ENCODE data around the gene UTS2R.

The UTS2R gene

GRCh38 chr17:82419540-82419939 lies 48.0 kb downstream of the UTS2R start:
- Histone ChIP-seq H3K9me3 (ENCODE audit: control insufficient read depth, low read length) (no peaks in the 10 kb centered on the region), H3K4me1 (ENCODE audit: control insufficient read depth, insufficient read depth, low read length) (no peaks in the 10 kb centered on the region), H3K4me3 (ENCODE audit: insufficient read depth, low read depth, low read length) (no peak overlapping the region), H3K27me3 (ENCODE audit: control insufficient read depth, insufficient read depth, low read length, poor library complexity, severe bottlenecking) (no peaks in the 10 kb centered on the region), H3K27ac (ENCODE audit: insufficient read depth, low read depth, low read length, poor library complexity, severe bottlenecking) (no peak overlapping the region), H3K36me3 (ENCODE audit: control insufficient read depth, insufficient read depth, low read length) (peaks cover 15% of the 10 kb centered on the region)
- 90 to 92% methylated on average over 2 of the region's 2 CpGs for WGBS, 2 experiments

GRCh38 chr17:82424001-82424862 lies 52.7 kb downstream of the UTS2R start:
- Histone ChIP-seq H3K36me3 (ENCODE audit: control insufficient read depth, insufficient read depth, low read length) (peaks cover 15% of the 10 kb centered on the region), H3K4me3 (ENCODE audit: insufficient read depth, low read depth, low read length) (no peak overlapping the region), H3K27ac (ENCODE audit: insufficient read depth, low read depth, low read length, poor library complexity, severe bottlenecking) (no peak overlapping the region), H3K9me3 (ENCODE audit: control insufficient read depth, low read length) (no peaks in the 10 kb centered on the region), H3K27me3 (ENCODE audit: control insufficient read depth, insufficient read depth, low read length, poor library complexity, severe bottlenecking) (no peaks in the 10 kb centered on the region), H3K4me1 (ENCODE audit: control insufficient read depth, insufficient read depth, low read length) (no peaks in the 10 kb centered on the region)
- 84 to 85% methylated on average over 24 to 25 of the region's 25 CpGs for WGBS, 2 experiments

GRCh38 chr17:82424863-82425159 lies 53.2 kb downstream of the UTS2R start:
- Histone ChIP-seq H3K9me3 (ENCODE audit: control insufficient read depth, low read length) (no peaks in the 10 kb centered on the region), H3K4me1 (ENCODE audit: control insufficient read depth, insufficient read depth, low read length) (no peaks in the 10 kb centered on the region), H3K27ac (ENCODE audit: insufficient read depth, low read depth, low read length, poor library complexity, severe bottlenecking) (no peak overlapping the region), H3K36me3 (ENCODE audit: control insufficient read depth, insufficient read depth, low read length) (peaks cover 15% of the 10 kb centered on the region), H3K4me3 (ENCODE audit: insufficient read depth, low read depth, low read length) (no peak overlapping the region), H3K27me3 (ENCODE audit: control insufficient read depth, insufficient read depth, low read length, poor library complexity, severe bottlenecking) (no peaks in the 10 kb centered on the region)
- 87 to 95% methylated on average over 2 of the region's 2 CpGs for WGBS, 2 experiments

All from ectodermal cell (in vitro differentiated cells).